ENCODE data around the gene ABHD16A. TPM values are rescaled to one million over a fixed set of nuclear protein-coding genes. Genes with fewer than 3 reads are reported as not detected.

The ABHD16A gene
- total and polyA plus RNA-seq, 2 of the 13 experiments (the other 11 are each of a cell fraction or from before 2014, with no cell fraction given): 43.5 to 45.4 TPM

- TF ChIP-seq, protein P1, sequence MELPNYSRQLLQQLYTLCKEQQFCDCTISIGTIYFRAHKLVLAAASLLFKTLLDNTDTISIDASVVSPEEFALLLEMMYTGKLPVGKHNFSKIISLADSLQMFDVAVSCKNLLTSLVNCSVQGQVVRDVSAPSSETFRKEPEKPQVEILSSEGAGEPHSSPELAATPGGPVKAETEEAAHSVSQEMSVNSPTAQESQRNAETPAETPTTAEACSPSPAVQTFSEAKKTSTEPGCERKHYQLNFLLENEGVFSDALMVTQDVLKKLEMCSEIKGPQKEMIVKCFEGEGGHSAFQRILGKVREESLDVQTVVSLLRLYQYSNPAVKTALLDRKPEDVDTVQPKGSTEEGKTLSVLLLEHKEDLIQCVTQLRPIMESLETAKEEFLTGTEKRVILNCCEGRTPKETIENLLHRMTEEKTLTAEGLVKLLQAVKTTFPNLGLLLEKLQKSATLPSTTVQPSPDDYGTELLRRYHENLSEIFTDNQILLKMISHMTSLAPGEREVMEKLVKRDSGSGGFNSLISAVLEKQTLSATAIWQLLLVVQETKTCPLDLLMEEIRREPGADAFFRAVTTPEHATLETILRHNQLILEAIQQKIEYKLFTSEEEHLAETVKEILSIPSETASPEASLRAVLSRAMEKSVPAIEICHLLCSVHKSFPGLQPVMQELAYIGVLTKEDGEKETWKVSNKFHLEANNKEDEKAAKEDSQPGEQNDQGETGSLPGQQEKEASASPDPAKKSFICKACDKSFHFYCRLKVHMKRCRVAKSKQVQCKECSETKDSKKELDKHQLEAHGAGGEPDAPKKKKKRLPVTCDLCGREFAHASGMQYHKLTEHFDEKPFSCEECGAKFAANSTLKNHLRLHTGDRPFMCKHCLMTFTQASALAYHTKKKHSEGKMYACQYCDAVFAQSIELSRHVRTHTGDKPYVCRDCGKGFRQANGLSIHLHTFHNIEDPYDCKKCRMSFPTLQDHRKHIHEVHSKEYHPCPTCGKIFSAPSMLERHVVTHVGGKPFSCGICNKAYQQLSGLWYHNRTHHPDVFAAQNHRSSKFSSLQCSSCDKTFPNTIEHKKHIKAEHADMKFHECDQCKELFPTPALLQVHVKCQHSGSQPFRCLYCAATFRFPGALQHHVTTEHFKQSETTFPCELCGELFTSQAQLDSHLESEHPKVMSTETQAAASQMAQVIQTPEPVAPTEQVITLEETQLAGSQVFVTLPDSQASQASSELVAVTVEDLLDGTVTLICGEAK (IDR thresholded peaks at IDR 0.05): no peak
- TF ChIP-seq, protein P1 (CRISPR knock-in tag; IDR thresholded peaks at IDR 0.05): no peak
- no peak for TF ChIP-seq ZNF740 (CRISPR knock-in tag; IDR thresholded peaks at IDR 0.05)
- TF ChIP-seq SNRNP70 (IDR thresholded peaks at IDR 0.05; ENCODE audit: low read depth, low read length): no peak
- TF ChIP-seq MAFF (IDR thresholded peaks at IDR 0.05; ENCODE audit: low read depth, low read length): no peak
- TF ChIP-seq ZNF296 (CRISPR knock-in tag; conservative IDR thresholded peaks at IDR 0.05): no peak
- TF ChIP-seq KLF11 (CRISPR knock-in tag; IDR thresholded peaks at IDR 0.05): no peak
- peak; percentile 98 for TF ChIP-seq ZNF614 (CRISPR knock-in tag; IDR thresholded peaks at IDR 0.05; ENCODE audit: borderline replicate concordance)
- TF ChIP-seq PRPF4 (IDR thresholded peaks at IDR 0.05; ENCODE audit: low read depth, low read length, poor library complexity, severe bottlenecking): no peak
- no peak for TF ChIP-seq DNMT1 (CRISPR knock-in tag; IDR thresholded peaks at IDR 0.05)
- TF ChIP-seq ZSCAN29 (CRISPR knock-in tag; conservative IDR thresholded peaks at IDR 0.05): no peak
- 0 out of 2 replicates have a peak, but pooled peaks have one; percentile 20 for TF ChIP-seq ZNF691 (CRISPR knock-in tag; IDR thresholded peaks at IDR 0.05; ENCODE audit: borderline replicate concordance, low read depth)
- no peak for TF ChIP-seq ZNF7 (CRISPR knock-in tag; IDR thresholded peaks at IDR 0.05)
- 0 out of 2 replicates have a peak, but pooled peaks have one; percentile 30 for TF ChIP-seq HNF1B (CRISPR knock-in tag; IDR thresholded peaks at IDR 0.05)
- no peak for TF ChIP-seq SMAD9 (CRISPR knock-in tag; IDR thresholded peaks at IDR 0.05)
- TF ChIP-seq, protein P2, sequence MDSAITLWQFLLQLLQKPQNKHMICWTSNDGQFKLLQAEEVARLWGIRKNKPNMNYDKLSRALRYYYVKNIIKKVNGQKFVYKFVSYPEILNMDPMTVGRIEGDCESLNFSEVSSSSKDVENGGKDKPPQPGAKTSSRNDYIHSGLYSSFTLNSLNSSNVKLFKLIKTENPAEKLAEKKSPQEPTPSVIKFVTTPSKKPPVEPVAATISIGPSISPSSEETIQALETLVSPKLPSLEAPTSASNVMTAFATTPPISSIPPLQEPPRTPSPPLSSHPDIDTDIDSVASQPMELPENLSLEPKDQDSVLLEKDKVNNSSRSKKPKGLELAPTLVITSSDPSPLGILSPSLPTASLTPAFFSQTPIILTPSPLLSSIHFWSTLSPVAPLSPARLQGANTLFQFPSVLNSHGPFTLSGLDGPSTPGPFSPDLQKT (CRISPR knock-in tag; IDR thresholded peaks at IDR 0.05; ENCODE audit: borderline replicate concordance): no peak
These were observed 22.6 kb downstream of the ABHD16A start, which contains the start of gene LY6G5C (continued) for GRCh38 chr6:31680226-31681134.
